ENCODE data around the gene HMG20A.

HMG20A gene

GRCh38 chr15:77437264-77437663 lies 16.6 kb downstream of the HMG20A start:
- no peak overlapping the region for H3K4me3 ChIP-seq (ENCODE audit: low read length, poor library complexity, severe bottlenecking)
- no peak overlapping the region for H3K4me2 ChIP-seq (ENCODE audit: low read depth, low read length, poor library complexity, severe bottlenecking)
- no peaks in the 10 kb centered on the region for H3K9me2 ChIP-seq (replicated peaks; ENCODE audit: low read depth, low read length)
- H3K36me3 ChIP-seq (ENCODE audit: insufficient read depth, low read length) = no peaks in the 10 kb centered on the region
- peaks cover 4% of the 10 kb centered on the region for H3K4me1 ChIP-seq (ENCODE audit: insufficient read depth, low read length, poor library complexity, severe bottlenecking)
- no peak for TF ChIP-seq EZH2phosphoT487 (IDR thresholded peaks at IDR 0.05; ENCODE audit: borderline replicate concordance)
- TF ChIP-seq, protein P1, sequence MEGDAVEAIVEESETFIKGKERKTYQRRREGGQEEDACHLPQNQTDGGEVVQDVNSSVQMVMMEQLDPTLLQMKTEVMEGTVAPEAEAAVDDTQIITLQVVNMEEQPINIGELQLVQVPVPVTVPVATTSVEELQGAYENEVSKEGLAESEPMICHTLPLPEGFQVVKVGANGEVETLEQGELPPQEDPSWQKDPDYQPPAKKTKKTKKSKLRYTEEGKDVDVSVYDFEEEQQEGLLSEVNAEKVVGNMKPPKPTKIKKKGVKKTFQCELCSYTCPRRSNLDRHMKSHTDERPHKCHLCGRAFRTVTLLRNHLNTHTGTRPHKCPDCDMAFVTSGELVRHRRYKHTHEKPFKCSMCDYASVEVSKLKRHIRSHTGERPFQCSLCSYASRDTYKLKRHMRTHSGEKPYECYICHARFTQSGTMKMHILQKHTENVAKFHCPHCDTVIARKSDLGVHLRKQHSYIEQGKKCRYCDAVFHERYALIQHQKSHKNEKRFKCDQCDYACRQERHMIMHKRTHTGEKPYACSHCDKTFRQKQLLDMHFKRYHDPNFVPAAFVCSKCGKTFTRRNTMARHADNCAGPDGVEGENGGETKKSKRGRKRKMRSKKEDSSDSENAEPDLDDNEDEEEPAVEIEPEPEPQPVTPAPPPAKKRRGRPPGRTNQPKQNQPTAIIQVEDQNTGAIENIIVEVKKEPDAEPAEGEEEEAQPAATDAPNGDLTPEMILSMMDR (conservative IDR thresholded peaks at IDR 0.05; ENCODE audit: low read length) = no peak
- no peak overlapping the region for H2AFZ ChIP-seq (ENCODE audit: low read length)
- H3K79me2 ChIP-seq (ENCODE audit: insufficient read depth, low read length) = peaks cover 22% of the 10 kb centered on the region
- H3K9me3 ChIP-seq (ENCODE audit: insufficient read depth, low read depth, low read length) = no peaks in the 10 kb centered on the region
- H4K20me1 ChIP-seq (ENCODE audit: insufficient read depth, low read length, poor library complexity, severe bottlenecking) = peaks cover 13% of the 10 kb centered on the region
- no peaks in the 10 kb centered on the region for H3F3A ChIP-seq (ENCODE audit: low read depth)
- H3K9ac ChIP-seq (ENCODE audit: low read depth, low read length, poor library complexity, severe bottlenecking) = no peak overlapping the region
- H3K27me3 ChIP-seq (ENCODE audit: insufficient read depth, low read length, poor library complexity, severe bottlenecking) = no peaks in the 10 kb centered on the region

DNA sequence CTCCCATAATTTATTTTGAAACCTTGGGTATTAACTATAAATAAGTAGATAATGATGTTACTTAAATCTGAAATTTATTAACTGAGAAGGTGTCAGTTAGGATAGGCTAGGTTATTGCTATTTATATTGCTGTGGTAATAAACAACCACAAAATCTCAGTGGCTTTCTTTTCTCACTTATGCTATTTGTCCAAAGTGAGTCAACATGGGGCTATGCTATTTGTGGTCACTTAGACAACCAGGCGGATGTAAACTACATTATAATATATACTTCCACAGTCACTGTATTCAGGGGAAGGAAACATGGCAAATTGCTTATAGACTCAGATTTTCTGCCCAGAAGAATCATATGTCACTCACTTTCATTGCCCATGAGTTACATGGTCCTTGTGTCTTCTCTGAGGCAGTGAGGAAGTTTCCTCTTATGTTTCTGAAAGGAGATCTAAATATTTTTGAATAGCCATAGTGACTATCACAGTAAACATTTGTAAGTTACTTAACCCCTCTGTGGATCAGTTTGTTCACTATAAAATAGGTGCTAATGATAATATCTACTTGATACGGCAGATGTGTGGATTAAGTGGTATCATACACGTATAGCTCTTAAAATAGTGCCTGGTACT lies 19.8 kb downstream of the HMG20A start:
- no peaks in the 10 kb centered on the region for H3K36me3 ChIP-seq (ENCODE audit: insufficient read depth, low read length)
- H3F3A ChIP-seq (ENCODE audit: low read depth) = no peaks in the 10 kb centered on the region
- no peak overlapping the region for H3K4me3 ChIP-seq (ENCODE audit: low read length, poor library complexity, severe bottlenecking)
- peaks cover 46% of the 10 kb centered on the region for H3K79me2 ChIP-seq (ENCODE audit: insufficient read depth, low read length)
- no peak overlapping the region for H3K4me2 ChIP-seq (ENCODE audit: low read depth, low read length, poor library complexity, severe bottlenecking)
- H4K20me1 ChIP-seq (ENCODE audit: insufficient read depth, low read length, poor library complexity, severe bottlenecking) = peaks cover 13% of the 10 kb centered on the region
- H3K4me1 ChIP-seq (ENCODE audit: insufficient read depth, low read length, poor library complexity, severe bottlenecking) = peaks cover 4% of the 10 kb centered on the region
- no peak overlapping the region for H2AFZ ChIP-seq (ENCODE audit: low read length)
- H3K9me2 ChIP-seq (replicated peaks; ENCODE audit: low read depth, low read length) = no peaks in the 10 kb centered on the region
- no peaks in the 10 kb centered on the region for H3K9me3 ChIP-seq (ENCODE audit: insufficient read depth, low read depth, low read length)
- H3K9ac ChIP-seq (ENCODE audit: low read depth, low read length, poor library complexity, severe bottlenecking) = no peak overlapping the region
- H3K27me3 ChIP-seq (ENCODE audit: insufficient read depth, low read length, poor library complexity, severe bottlenecking) = no peaks in the 10 kb centered on the region
- TF ChIP-seq, protein P1 (conservative IDR thresholded peaks at IDR 0.05; ENCODE audit: low read length) = no peak
- no peak for TF ChIP-seq EZH2phosphoT487 (IDR thresholded peaks at IDR 0.05; ENCODE audit: borderline replicate concordance)

DNA sequence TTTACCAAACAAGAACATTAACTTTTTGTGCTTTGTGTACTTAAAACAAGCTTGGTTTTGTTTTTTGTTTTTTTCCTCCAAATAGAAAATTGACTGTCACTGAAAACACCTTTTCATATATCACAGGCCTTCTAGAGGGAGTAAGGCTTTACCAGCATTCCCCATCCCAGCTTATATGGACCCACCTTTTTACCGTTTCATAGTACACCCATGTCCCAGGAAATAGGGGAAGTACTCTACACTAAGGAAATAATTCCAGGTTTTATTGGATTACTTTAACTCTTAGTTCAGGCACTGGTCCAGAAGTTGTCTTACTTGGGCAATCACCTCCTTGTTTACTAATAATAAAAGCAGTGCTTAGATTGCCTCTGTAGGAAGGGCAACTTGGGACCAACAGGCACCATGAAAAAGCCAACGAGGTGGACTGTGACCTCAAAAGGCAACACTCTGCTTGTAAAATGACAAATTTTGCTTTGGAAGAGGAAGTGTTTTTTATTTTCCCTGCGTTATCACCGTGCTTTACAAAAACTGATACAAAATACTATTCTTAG lies 26.2 kb downstream of the HMG20A start:
- Histone ChIP-seq H3K9ac (ENCODE audit: low read depth, low read length, poor library complexity, severe bottlenecking) (no peak overlapping the region), H3K4me2 (ENCODE audit: low read depth, low read length, poor library complexity, severe bottlenecking) (no peak overlapping the region), H3K9me3 (ENCODE audit: insufficient read depth, low read depth, low read length) (no peaks in the 10 kb centered on the region), H4K20me1 (ENCODE audit: insufficient read depth, low read length, poor library complexity, severe bottlenecking) (peaks cover 4% of the 10 kb centered on the region), H3K4me1 (ENCODE audit: insufficient read depth, low read length, poor library complexity, severe bottlenecking) (no peaks in the 10 kb centered on the region), H3K4me3 (ENCODE audit: low read length, poor library complexity, severe bottlenecking) (no peak overlapping the region), H3K36me3 (ENCODE audit: insufficient read depth, low read length) (peaks cover 5% of the 10 kb centered on the region), H3K27me3 (ENCODE audit: insufficient read depth, low read length, poor library complexity, severe bottlenecking) (no peaks in the 10 kb centered on the region), H2AFZ (ENCODE audit: low read length) (no peak overlapping the region), H3K9me2 (replicated peaks; ENCODE audit: low read depth, low read length) (no peaks in the 10 kb centered on the region), H3F3A (ENCODE audit: low read depth) (no peaks in the 10 kb centered on the region), H3K79me2 (ENCODE audit: insufficient read depth, low read length) (peaks cover 53% of the 10 kb centered on the region)
- TF ChIP-seq, protein P1 (conservative IDR thresholded peaks at IDR 0.05; ENCODE audit: low read length) = no peak
- TF ChIP-seq EZH2phosphoT487 (IDR thresholded peaks at IDR 0.05; ENCODE audit: borderline replicate concordance) = no peak
